ENCODE data around the gene EPN2. TPM values are rescaled to one million over a fixed set of nuclear protein-coding genes. Genes with fewer than 3 reads are reported as not detected.
"Not testable (repeated sequence)": the region's sequence is repeated elsewhere in the genome, so short reads cannot be mapped to it uniquely, and the experiment has no call there.

Gene EPN2
- total RNA-seq, 1 donor from 2014 or later: 78.4 TPM

DNA sequence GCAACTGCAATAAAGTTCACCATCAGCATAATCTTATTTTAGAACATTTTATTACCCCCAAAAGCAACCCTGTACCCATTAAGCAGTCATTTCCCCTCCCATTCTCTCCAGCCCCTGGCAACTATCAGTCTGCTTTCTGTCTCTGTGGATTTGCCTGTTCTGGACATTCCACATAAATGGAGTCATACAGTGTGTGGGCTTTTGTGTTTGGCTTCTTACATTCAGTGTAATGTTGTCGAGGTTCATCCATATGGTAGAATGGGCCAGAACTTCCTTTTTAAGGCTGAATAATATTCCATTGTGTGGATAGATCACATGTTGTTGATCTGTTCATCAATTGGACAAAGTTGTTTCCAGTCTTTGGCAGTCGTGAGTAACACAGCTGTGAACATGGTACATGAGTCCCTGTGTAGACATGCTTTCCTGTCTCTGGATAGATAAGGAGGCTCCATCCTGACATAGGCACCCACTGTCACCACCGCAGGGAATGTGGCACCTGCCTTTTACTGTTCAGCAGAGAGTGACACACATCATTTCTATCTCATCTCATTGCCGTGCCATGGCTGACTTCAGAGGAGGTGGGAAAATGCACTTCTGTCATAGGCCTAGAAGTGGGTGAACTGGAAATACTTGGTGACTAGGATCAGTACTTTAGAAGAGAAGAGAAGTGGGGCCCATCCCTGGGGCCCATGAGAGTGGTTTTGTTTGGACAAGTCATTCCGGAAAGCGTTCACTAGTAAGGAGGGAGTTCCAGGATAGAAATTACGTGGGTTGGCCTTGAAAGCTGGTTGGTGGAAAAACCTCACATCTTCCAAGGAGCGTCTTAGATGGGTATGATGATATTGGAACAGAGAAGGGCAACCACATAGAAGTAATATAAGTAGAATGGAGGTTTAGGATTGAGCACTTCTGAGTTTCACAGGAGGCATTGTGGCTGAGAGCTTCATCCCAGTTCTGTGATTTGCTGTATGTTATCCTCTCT is 25.8 kb downstream of the EPN2 start:
- no peak for DNase-seq (ENCODE audit: low spot score)
- intact Hi-C loops (cut with DNase I): no loop called here

DNA sequence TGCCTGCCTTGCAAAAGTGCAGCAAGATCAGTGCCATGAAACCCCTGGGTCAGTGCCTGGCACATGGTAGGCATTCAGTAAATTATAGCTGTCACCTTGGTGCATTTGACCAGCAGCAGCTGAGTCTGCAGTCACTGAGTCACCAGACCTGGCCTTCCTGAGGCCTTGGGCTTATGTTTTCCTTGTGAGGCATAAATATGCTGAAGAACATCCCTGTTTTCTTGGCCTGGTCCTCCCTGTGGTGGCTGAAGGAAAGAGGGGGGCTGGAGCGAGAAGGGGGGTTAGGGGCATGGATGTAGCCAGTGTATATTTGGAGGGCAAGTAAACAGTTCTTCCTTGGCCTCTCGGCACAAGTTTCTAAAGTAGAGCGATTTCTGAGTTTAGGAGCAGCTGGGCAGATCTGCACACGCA is 26.5 kb downstream of the EPN2 start:
- intact Hi-C loops (cut with DNase I): no loop called here
- no peak for DNase-seq (ENCODE audit: low spot score)

DNA sequence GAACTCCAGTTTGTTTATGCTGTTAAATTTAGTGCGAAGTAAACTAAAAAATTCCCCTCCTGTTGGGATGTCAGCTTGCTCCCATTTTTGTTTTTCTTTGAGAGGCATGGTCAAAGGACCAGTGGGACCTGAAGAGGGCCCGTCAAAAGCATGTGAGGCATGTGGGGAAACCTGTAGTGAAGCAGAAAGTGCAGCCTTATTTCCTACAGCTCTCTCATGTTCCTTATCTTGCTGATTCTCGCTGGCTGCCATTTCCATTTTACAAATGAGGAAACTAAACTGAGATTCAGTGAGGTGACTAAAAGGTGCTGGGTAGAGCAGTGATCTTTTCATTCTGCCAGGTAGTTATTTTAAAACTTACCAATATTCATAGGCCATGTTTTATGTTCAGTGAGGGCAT is 27.1 kb downstream of the EPN2 start:
- intact Hi-C loops (cut with DNase I): no loop called here
- DNase-seq (ENCODE audit: low spot score): no peak

DNA sequence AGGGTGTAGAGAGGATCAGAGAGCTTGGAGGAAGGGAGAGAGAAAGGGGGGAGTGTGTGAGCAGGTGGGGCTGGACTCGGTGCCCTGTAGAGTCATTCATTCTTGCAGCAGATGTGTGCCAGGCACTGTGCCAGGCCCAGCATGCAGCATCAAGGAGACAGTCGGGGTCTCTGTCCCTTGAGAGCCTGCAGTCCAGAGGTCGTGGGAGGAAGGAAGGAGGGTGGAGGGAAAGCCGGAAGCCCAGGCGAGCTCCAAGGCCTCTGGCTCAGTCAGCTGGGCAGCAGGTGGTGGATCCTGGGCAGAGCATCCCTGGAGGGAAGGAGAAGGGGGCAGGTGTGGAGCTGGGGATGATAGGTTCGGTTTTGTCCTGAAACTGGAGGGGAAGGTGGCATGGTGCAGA is 27.5 kb downstream of the EPN2 start:
- no peak for DNase-seq (ENCODE audit: low spot score)
- intact Hi-C loops (cut with DNase I): no loop called here

DNA sequence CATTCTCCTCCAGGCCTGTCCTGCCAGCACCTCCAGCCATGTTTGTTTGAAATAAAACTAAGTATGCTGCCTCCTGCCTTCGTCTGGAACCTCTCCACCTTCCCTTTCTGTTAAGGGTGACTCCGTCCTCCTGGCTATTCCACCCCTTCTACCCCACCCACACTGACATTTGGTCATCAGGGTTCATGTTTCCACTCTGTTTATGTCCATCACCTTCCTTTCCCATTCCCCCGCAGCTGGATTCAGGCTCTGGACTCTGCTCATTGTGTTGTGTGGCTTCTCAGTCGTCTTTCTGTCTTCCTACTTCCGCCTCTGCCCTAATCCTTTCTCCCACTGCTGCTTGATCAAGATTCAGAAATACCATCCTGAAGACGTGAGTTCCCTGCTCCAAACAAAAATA is 28.6 kb downstream of the EPN2 start:
- no peak for DNase-seq (ENCODE audit: low spot score)
- intact Hi-C loops (cut with DNase I): no loop called here

DNA sequence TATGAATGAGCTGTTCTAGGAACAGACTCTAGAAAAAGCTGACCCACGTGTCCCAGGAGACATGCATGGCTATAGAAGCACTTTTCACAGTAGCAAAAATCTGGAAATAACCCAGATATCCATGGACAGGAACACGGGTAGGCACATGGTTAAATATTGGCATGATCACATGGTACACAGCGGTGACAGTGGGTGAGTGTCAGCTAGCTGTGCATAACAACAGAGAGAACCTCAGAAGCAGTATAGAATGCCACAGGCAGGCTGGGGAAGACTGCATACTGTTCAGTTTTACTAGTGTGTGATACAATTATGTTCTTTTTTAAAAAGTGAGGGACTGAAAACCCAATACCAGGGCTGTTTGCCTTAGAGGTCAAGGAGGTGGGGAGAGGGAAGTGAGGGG is 31.4 kb downstream of the EPN2 start:
- intact Hi-C loops (cut with DNase I): no loop called here
- no peak for DNase-seq (ENCODE audit: low spot score)

DNA sequence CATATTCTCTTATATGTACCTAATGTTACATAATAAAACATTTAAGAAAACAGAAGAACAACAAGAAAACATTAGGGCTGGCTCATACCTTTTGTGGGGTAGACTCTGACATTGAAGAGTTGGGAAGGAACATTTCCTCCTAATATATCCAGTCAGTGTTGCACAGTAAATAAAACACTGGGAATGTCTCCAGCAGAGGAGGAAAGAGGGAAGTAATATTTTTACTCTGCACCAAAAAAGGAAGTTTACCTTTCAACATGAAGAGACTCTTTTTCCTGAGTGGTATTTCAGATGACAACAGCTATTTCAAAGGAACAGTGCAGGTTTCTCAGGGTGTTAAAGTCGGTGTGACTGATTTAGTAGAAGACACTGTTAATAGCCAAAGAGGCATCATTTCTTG is 31.9 kb downstream of the EPN2 start:
- no peak for DNase-seq (ENCODE audit: low spot score)
- intact Hi-C loops (cut with DNase I): no loop called here

DNA sequence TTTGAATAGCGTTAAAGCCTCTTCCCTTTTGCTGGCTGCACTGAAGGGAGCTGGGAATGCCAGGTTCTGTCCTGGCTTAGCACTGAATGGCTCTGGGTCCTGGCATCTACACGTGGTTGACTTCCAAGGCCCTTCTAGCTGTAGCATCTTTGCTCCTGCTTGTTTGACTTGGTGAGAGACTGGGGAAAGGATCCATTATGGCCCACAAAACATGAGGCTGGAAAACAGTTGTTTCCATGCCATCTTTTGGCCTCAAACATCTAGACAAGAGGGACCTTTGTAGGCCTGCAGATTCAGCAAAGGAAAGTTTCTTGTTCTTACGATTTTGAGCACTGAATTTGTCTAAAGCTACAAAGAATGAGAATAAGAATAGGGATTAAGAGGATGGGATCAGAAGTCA is 32.5 kb downstream of the EPN2 start:
- DNase-seq (ENCODE audit: low spot score): no peak
- intact Hi-C loops (cut with DNase I): loop anchor here (5.0 kb wide), 1 partner anchor 48 kb away; no protein-coding TSS in a partner anchor

DNA sequence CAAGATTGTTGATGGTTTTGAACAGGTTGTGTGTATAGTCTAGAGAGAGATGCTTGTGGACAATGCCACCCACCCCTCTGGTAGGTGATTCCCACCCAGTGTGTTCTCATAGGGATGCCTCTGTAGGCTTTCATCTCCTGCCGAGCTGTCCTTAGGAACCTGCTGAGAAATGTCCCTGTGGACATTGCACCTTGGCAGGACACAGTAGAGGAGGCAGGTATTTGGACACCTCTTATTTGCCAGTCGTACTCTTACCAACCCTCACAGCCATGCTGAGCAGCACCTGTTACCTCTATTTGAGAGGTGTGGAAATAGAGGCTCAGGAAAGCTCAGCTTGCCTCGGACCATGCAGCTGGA is 33.2 kb downstream of the EPN2 start:
- intact Hi-C loops (cut with DNase I): loop anchor here (5.0 kb wide), 1 partner anchor 47 kb away; no protein-coding TSS in a partner anchor
- no peak for DNase-seq (ENCODE audit: low spot score)

DNA sequence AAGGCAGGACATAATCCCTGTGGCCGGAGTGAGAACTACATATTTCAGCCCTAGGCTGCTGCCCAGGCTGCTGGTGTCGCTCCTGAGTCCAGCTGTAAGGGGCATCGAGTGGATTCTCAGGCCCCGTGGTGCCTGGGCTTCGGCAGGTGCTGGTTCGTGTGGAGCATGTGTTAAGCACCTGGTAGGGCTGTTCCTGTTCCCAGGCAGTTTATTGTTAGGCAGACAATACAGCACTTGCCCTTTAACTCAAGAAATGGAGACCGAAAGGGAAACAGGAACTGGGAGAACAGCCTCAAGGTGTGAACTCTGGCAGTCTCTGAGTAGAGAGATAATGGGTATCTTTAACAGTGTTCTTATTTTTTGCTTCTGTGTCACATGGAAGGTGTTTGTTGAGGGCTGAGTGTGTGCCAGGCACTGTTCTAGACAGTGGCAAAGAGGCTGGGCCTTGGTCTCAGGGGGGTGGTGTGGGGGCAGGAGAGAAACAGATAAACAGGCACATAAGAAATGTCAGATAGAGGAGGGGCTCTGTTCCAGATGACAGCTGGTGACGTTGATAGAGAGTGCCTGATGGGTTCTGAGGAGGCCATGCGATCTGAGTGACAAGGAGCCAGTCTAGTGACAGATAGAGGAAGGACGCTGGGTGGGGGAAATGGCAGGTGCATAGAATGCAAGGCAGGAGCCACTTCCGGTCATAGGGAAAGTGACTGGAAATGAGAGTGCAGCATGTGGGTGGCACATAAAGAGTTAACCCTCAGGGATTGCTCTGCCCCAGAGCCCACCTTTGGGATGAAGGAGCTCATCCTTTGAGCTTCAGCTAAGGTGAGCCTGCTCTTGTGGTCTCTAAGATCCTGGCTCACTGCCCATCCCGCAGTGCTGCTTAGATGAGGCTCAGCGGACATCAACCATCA is 33.8 kb downstream of the EPN2 start:
- intact Hi-C loops (cut with DNase I): loop anchor here (5.0 kb wide), 1 partner anchor 46 kb away; no protein-coding TSS in a partner anchor
- DNase-seq (ENCODE audit: low spot score): no peak

DNA sequence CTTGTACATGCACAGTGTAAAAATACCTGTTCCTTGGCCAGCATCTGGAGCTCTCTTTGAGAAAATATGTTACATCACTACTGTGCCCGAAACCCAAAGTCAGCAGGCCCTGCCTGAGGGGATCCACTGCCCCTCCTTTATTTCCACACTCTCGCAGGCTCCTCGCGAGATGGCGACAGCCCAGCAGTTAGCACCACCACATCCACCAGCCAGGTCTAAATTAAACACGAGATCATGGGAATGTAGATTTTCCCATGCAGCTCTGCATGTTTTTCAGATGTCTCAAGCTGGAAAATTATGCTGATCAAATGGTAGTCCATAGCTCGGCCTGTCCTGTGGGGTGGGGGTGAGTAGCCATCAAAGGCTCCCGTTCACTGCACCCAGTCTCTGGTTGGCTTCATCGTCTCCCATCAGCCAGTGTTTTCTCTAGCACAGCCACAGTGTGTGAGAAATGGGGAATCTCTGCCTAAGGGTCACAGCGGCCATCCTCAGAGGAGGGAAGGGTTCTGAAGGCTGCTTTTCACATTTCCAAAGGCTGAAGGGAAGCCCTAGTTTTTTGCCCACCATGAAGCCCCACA is 34.7 kb downstream of the EPN2 start:
- DNase-seq (ENCODE audit: low spot score): no peak
- intact Hi-C loops (cut with DNase I): loop anchor here (5.0 kb wide), 1 partner anchor 45 kb away; no protein-coding TSS in a partner anchor

DNA sequence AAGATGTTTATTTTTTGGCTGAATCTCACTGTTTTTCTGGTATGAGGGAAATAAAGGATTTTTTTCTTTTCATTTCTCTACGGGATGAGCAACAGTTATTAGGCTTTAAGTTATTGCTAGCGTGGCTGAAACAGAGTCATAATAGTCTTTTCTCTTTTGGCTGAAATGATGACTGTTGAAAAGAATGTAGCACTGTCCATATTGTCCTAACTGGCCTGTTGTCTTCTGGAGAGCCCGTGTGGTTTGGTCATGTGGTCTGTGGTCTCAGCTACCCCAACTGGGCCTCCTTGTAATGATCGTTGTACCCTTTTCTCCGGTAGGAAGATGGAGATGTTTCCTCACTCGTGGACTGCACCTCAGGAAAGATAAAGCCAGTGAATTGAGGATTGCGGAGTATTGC is 36.6 kb downstream of the EPN2 start:
- intact Hi-C loops (cut with DNase I): loop anchor here (5.0 kb wide), 1 partner anchor 44 kb away; no protein-coding TSS in a partner anchor
- DNase-seq (ENCODE audit: low spot score): no peak

DNA sequence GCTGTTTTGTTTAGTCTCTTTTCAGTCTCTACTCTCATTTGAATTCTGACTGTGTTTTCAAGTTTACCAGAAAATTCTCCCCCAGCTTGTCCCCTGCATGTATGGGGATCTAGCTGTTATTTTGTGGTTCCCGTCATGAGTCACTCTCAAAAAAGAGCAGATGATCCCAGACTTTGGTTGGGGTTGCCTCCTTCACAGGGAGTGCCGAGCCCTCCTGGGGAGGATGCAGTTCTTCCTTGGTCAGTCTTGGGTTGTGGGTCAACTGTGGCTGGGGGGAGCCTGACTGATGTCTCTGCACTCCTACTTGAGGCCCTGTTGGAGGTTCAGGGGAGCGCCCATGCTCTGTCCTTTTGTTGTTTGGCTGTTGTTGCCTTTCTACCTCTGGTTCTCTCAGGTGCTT is 37.7 kb downstream of the EPN2 start:
- intact Hi-C loops (cut with DNase I): loop anchor here (5.0 kb wide), 1 partner anchor 42 kb away; no protein-coding TSS in a partner anchor
- no peak for DNase-seq (ENCODE audit: low spot score)

DNA sequence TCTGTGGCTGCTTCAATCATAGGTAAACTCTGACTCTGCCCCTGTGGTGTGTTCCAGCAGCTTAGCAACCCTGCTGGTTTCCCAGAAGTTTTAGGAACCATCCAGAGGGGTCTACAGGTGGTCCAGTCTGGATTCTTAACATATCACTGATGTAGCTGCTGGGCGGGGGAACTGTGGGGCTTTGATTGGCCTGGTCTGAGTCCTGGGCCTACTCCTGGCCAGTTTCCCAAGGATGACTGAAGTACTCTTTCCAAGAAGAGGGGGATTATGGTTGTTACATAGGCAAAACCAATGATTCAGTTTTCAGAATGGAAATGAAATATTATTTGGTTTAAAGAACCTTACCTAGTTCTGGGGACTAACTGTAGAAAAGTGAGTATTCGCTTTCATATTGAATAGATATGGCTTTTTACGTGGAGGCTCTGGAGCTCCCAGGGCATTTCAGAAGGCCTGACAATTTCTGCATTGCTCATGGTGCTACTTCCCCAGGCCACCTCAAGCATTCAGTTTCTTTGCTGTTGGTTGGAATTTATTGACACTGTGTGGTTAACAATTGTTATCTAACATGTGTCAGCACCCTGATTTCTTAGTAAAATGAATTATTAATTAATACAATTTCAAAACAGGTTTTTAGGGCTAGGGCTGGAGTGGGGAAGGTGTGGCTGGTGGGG is 38.4 kb downstream of the EPN2 start:
- DNase-seq (ENCODE audit: low spot score): no peak
- intact Hi-C loops (cut with DNase I): no loop called here

DNA sequence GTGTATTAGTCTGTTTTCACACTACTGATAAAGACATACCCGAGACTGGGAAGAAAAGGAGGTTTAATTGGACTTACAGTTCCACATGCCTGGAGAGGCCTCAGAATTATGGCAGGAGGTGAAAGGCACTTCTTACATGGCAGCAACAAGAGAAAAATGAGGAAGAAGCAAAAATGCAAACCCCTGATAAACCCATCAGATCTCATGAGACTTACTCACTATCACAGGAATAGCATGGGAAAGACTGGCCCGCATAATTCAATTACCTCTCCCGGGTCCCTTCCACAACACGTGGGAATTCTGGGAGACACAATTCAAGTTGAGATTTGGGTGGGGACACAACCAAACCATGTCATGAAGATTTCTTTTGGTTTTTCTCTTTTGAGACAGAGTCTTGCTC is 41.1 kb downstream of the EPN2 start:
- DNase-seq (ENCODE audit: low spot score); intact Hi-C loops (cut with DNase I): not testable (repeated sequence)

DNA sequence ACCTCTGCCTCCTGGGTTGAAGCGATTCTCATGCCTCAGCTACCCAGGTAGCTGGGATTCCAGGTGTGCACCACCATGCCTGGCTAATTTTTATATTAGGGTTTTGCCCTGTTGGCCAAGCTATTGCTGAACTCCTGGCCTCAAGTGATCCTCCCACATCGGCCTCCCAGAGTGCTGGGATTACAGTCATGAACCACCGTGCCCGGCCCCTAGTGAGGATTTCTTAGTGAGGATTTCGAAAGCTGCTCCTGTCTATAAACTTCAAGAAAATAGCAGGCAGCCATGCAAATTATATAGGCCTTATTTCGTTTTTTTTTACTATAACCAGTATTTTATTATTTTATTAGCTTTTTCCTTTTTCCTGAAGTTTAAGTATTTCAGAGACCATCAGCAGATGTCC is 41.6 kb downstream of the EPN2 start:
- intact Hi-C loops (cut with DNase I): no loop called here
- no peak for DNase-seq (ENCODE audit: low spot score)

DNA sequence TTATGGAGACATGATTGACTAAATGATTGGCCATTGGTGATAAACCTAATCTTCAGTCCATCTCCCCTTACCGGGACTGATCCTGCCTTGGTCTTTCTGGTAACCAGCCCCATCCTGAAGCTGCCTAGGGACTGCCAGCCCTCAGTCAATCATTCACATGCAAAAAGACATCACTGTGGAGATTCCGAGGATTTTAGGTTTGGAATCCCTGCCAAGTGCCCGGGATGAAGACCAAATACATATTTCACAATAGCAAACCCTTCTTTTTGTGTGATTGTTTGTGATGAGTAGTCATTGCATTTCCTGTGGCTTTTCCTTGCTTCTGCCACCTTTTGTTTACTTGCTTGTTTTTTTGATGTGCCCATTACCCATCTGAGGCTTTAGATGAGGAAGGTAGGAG is 44.0 kb downstream of the EPN2 start:
- DNase-seq (ENCODE audit: low spot score): no peak
- intact Hi-C loops (cut with DNase I): no loop called here

DNA sequence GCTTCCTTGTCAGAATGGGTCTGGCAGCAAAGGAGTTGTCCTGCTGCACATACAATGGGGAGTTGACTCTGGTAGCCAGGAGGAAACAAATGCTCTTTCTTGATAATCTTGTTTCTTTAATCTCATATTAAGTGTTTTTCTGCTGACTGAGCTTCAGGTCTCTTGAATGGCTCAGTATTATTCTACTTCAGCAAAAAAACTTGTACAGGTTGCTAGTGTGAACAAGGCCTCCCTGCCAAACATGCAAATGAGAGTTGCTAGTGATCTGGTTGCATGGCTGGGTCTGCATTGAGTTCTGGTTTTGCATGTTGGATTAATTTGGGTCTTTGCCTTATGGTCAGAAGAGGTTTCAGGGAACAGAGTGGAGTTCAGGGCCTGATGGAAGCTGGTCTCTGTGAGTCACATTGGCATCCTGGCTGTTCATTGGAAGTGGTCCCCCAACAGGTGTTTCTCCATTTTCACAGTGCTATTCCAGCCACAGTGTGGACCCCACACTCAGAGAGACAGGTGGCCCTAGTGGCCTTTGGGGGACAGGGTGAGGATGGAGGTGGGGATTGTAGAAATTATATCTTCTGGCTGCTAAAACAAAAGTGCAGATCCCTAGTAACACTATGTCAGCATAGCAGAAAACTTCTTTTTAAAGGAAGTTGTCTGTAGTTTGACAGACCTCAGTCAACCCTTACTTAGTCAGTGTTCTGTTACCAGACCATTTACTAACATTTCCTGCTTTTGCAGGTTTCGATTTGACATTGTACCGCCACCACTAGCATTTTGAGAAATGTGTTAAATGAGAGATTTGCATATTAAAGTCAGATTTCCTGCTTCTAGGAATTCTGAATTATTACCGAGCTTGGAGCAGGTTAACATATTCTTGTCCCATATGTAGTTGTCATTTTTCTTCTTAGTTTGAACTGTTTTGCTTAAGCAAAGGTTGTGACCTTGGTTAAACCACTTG is 47.1 kb downstream of the EPN2 start:
- no peak for DNase-seq (ENCODE audit: low spot score)
- intact Hi-C loops (cut with DNase I): no loop called here

All from cardiac septum (tissue), 1 donor.